HG03139 (cell line): ENCODE measurements around the gene GBP2.

ENCODE experiments used
- ATAC-seq: cut with Tn5 transposase; IDR thresholded peaks from one replicate; pipeline ENCODE4 v1.9.1; 2021; ENCODE audit not compliant: unreplicated experiment

Gene GBP2

DNA sequence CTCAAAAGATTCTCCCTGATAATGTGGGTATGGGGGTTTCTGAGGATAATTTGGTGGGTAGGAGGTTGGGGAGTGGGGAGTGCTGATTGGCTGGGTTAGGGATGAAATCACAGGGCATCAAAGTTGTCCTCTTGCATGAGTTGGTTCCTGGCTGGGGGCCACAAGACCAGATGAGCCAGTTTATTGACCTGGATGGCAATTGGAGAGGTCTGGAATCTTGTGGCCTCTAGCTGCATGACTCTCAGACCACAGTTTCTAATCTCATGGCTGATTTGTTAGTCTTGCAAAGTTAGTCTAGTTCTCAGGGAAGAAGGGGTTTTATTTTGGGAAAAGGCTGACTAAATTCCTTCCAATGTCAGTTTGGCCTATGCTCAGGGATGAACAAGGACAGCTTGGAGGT lies 57.6 kb downstream of the GBP2 start:
- no peak for ATAC-seq

DNA sequence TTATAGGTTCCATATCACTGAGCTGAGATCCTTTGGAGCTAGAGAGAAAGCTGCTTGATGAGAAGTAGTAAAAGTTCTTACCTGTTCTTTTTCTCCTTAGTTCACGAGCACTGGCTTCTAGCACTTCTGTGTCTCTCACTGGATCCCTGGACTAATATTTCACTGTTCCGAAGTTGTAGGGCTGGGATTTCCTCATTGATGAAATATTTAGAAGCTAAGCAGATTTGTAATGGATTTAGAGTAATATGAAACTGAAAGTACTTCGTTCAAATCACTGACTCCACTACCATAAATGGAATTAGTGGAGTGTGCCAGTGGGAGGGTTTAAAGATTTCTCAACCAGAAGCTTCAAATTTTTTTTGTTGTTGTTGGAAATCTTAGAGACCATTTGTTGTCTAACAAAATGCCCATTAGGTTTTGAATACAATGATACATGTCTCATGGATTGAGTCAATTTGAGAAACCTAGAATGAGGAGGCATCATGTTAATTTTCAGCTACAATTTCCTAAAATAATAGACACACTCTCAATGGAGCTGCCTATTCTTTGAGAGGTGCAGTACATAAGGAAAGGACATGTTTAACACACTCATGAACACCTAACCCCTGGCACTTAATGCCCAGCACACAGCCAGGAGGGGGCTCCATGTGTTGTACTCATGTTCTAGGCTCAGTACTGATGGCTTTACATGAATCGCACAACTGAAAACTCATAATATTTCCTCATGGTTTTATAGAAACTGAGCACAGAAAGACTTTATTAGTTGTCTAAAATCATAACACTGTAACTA lies 60.6 kb downstream of the GBP2 start, which contains the start of gene GBP1:
TSS of gene GBP1 (minus strand) at position 130 of the 790 bp plus-strand sequence. CDS start 1,974 bp downstream, outside the sequence.
- ATAC-seq = peak; percentile 53

DNA sequence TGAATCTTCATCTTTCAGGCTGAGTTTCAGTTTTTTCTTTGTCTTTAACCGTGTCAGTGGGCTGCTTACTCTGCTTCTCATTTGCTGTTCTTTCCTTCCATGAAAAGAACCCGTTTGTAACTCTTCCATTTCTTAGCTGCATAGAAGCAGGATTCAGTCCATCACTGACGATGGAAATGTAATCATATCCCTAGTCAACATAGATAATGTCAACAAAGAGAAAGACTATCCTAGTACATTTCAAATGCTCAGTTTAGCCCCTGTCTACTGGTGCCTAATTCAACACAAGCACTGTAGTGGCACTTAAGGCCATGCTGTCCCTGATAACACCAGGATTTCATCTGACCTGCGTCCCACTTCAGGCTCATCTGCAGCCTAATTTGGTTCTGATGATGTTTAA lies 61.3 kb downstream of the GBP2 start:
- peak; percentile 44 for ATAC-seq

DNA sequence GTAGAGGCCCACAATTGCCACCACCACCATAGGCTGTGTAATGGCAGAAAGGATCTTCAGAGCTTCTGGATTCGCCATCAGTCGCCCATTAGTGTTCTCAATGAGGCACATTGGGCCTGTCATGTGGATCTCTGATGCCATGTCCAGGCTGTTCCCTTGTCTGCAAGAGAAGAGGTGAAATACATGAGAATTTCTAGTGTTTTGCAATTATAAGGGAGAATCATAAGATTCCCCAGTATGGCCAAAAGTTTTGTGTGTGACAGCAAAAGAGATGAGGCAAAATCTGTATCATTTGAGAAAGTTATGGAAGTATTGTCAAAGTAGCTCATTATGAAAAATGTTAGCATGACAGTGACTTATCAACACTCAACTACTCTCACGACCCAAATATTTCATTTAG lies 62.8 kb downstream of the GBP2 start:
- no peak for ATAC-seq

DNA sequence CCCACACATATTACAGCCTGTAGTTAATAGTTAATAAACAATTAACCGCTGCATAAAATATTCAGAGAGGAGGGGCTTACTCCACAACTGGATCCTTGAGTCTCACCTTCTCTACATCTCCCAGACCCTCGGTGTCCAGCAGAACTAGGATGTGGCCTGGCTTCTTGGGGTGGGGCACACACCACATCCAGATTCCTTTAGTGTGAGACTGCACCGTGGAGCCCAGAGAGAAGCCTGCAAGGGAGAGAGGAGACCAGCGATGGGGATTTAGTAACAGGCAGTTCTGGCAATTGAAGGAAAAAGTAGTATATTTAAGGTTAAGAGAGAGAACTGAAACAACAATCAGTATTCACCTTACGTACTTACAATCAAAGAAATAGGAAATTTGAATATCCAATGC lies 65.8 kb downstream of the GBP2 start:
- ATAC-seq = no peak
